Kidney epithelial cell (primary cell): Measurements from ENCODE around the gene CASKIN2. TPM values are rescaled to one million over a fixed set of nuclear protein-coding genes. Genes with fewer than 3 reads are reported as not detected.

Experiments used
- DNase-seq: peaks from one replicate; pipeline ENCODE4 v3.0.0-alpha.2; 2010; ENCODE audit warnings: low read depth
- H3K27me3 ChIP-seq: 2 replicates; pipeline ENCODE4 v1.6.0; 2011; ENCODE audit warnings: low read length; ENCODE audit not compliant: control insufficient read depth, insufficient read depth
- H3K36me3 ChIP-seq: 2 replicates; pipeline ENCODE4 v1.5.1; 2011; ENCODE audit warnings: low read length; ENCODE audit not compliant: control insufficient read depth, insufficient read depth
- H3K4me3 ChIP-seq: 2 replicates; pipeline ENCODE4 v1.5.1; 2011; ENCODE audit warnings: low read depth, mild to moderate bottlenecking, control low read depth, low read length
- CTCF ChIP-seq: IDR thresholded peaks from 2 replicates; pipeline ENCODE4 v1.5.1; 2011; ENCODE audit warnings: mild to moderate bottlenecking, moderate library complexity, low read length, control low read depth, inconsistent platforms; ENCODE audit not compliant: insufficient read depth, poor library complexity, severe bottlenecking
- total RNA-seq: library from RNA; depleted of rRNA; stranded (reverse); fragments of >200 nt; gene quantifications from 2 replicates; pipeline ENCODE4 v1.2.3, GENCODE V29; 2015

Gene CASKIN2
- total RNA-seq, 1 donor from 2014 or later, result 14.7 TPM

GRCh38 chr17:75476752-75477489, 38.4 kb downstream of the CASKIN2 start:
- Histone ChIP-seq H3K36me3 (no peaks in the 10 kb centered on the region), H3K27me3 (no peaks in the 10 kb centered on the region), H3K4me3 (no peak overlapping the region)
- no peak for DNase-seq
- no peak for TF ChIP-seq CTCF

GRCh38 chr17:75476271-75476671, 39.1 kb downstream of the CASKIN2 start:
- DNase-seq, result no peak
- Histone ChIP-seq H3K4me3 (no peak overlapping the region), H3K27me3 (no peaks in the 10 kb centered on the region), H3K36me3 (no peaks in the 10 kb centered on the region)
- TF ChIP-seq CTCF, result no peak

- no peak for TF ChIP-seq CTCF
- no peak for DNase-seq
- no peaks in the 10 kb centered on the region for H3K27me3 ChIP-seq
- no peak overlapping the region for H3K4me3 ChIP-seq
- H3K36me3 ChIP-seq, result no peaks in the 10 kb centered on the region
Observed at GRCh38 chr17:75475851-75476250, 39.5 kb downstream of the CASKIN2 start.

GRCh38 chr17:75475144-75475835, 40.0 kb downstream of the CASKIN2 start:
- Histone ChIP-seq H3K4me3 (no peak overlapping the region), H3K27me3 (no peaks in the 10 kb centered on the region), H3K36me3 (no peaks in the 10 kb centered on the region)
- TF ChIP-seq CTCF, result no peak
- DNase-seq, result no peak

GRCh38 chr17:75474736-75475135, 40.6 kb downstream of the CASKIN2 start:
- DNase-seq, result no peak
- no peak for TF ChIP-seq CTCF
- Histone ChIP-seq H3K27me3 (no peaks in the 10 kb centered on the region), H3K36me3 (no peaks in the 10 kb centered on the region), H3K4me3 (no peak overlapping the region)
